ENCODE results near the gene DAG1.

GRCh38 chr3:49556500-49557275 lies 86.6 kb downstream of the DAG1 start:
- TF ChIP-seq POLR2A (IDR thresholded peaks at IDR 0.05): no peak
- no peak for TF ChIP-seq CTCF (IDR thresholded peaks at IDR 0.05)
